KOPT-K1 (cell line): ENCODE results near the gene RRAGB.
"Not testable (repeated sequence)": the region's sequence is repeated elsewhere in the genome, so short reads cannot be mapped to it uniquely, and the experiment has no call there.

ENCODE experiments used
- H3K27ac ChIP-seq: fragments of 200-600 bp; sonication (generic); 2 replicates; pipeline ENCODE4 v1.5.1; 2016; ENCODE audit warnings: antibody characterized with exemption, mild to moderate bottlenecking, low read depth, low read length; ENCODE audit not compliant: poor library complexity, severe bottlenecking
- H3K36me3 ChIP-seq: fragments of 200-600 bp; sonication (generic); 2 replicates; pipeline ENCODE4 v1.5.1; 2017; ENCODE audit warnings: antibody characterized with exemption, mild to moderate bottlenecking, low read length, moderate library complexity; ENCODE audit not compliant: insufficient read depth
- H3K9me3 ChIP-seq: fragments of 200-600 bp; sonication (generic); 2 replicates; pipeline ENCODE4 v1.5.1; 2017; ENCODE audit warnings: antibody characterized with exemption, low read length, mild to moderate bottlenecking; ENCODE audit not compliant: insufficient read depth, poor library complexity, severe bottlenecking

The RRAGB gene

GRCh38 chrX:55738969-55739368 is 21.4 kb downstream of the RRAGB start:
- Histone ChIP-seq H3K27ac (no peak overlapping the region), H3K36me3 (peaks cover 38% of the 10 kb centered on the region), H3K9me3 (no peaks in the 10 kb centered on the region)

- H3K36me3 ChIP-seq = peaks cover 30% of the 10 kb centered on the region
- H3K27ac ChIP-seq = no peak overlapping the region
These were observed 25.1 kb downstream of the RRAGB start for GRCh38 chrX:55742649-55743048.

GRCh38 chrX:55748463-55748862 is 30.9 kb downstream of the RRAGB start:
- H3K9me3 ChIP-seq, H3K27ac ChIP-seq: not testable (repeated sequence)
- H3K36me3 ChIP-seq = peaks cover 12% of the 10 kb centered on the region

More at GRCh38 chrX:55742649-55743048, 25.1 kb downstream of the RRAGB start:
- no peaks in the 10 kb centered on the region for H3K9me3 ChIP-seq

GRCh38 chrX:55750256-55750655 is 32.7 kb downstream of the RRAGB start:
- Histone ChIP-seq H3K27ac (no peak overlapping the region), H3K36me3 (peaks cover 18% of the 10 kb centered on the region), H3K9me3 (no peaks in the 10 kb centered on the region)

GRCh38 chrX:55754861-55755294 is 37.3 kb downstream of the RRAGB start:
- H3K9me3 ChIP-seq = no peaks in the 10 kb centered on the region
- H3K27ac ChIP-seq = no peak overlapping the region
- H3K36me3 ChIP-seq = peaks cover 39% of the 10 kb centered on the region

GRCh38 chrX:55758033-55758432 is 40.5 kb downstream of the RRAGB start:
- Histone ChIP-seq H3K36me3 (peaks cover 27% of the 10 kb centered on the region), H3K9me3 (no peaks in the 10 kb centered on the region), H3K27ac (no peak overlapping the region)

GRCh38 chrX:55759478-55759877 is 41.9 kb downstream of the RRAGB start:
- Histone ChIP-seq H3K36me3 (peaks cover 26% of the 10 kb centered on the region), H3K27ac (no peak overlapping the region), H3K9me3 (no peaks in the 10 kb centered on the region)

GRCh38 chrX:55767100-55767499 is 49.6 kb downstream of the RRAGB start:
- H3K36me3 ChIP-seq = no peaks in the 10 kb centered on the region; the same call in 1 of the 2 replicates
- H3K9me3 ChIP-seq = no peaks in the 10 kb centered on the region
- no peak overlapping the region for H3K27ac ChIP-seq

GRCh38 chrX:55774419-55774818 is 56.9 kb downstream of the RRAGB start:
- H3K36me3 ChIP-seq, H3K27ac ChIP-seq, H3K9me3 ChIP-seq: not testable (repeated sequence)

- no peak overlapping the region for H3K27ac ChIP-seq
- no peaks in the 10 kb centered on the region for H3K9me3 ChIP-seq
- H3K36me3 ChIP-seq = no peaks in the 10 kb centered on the region
These were observed 60.0 kb downstream of the RRAGB start for GRCh38 chrX:55777596-55777995.

GRCh38 chrX:55778322-55778721 is 60.8 kb downstream of the RRAGB start:
- Histone ChIP-seq H3K27ac (no peak overlapping the region), H3K36me3 (no peaks in the 10 kb centered on the region), H3K9me3 (no peaks in the 10 kb centered on the region)

- Histone ChIP-seq H3K27ac (no peak overlapping the region), H3K9me3 (no peaks in the 10 kb centered on the region), H3K36me3 (no peaks in the 10 kb centered on the region)
These were observed 66.2 kb downstream of the RRAGB start for GRCh38 chrX:55783723-55784122.

GRCh38 chrX:55787063-55787462 is 69.5 kb downstream of the RRAGB start:
- H3K36me3 ChIP-seq = no peaks in the 10 kb centered on the region
- H3K9me3 ChIP-seq = no peaks in the 10 kb centered on the region
- no peak overlapping the region for H3K27ac ChIP-seq

GRCh38 chrX:55787727-55788126 is 70.2 kb downstream of the RRAGB start:
- H3K36me3 ChIP-seq = no peaks in the 10 kb centered on the region
- H3K9me3 ChIP-seq = no peaks in the 10 kb centered on the region
- H3K27ac ChIP-seq = no peak overlapping the region

- H3K27ac ChIP-seq = no peak overlapping the region
- no peaks in the 10 kb centered on the region for H3K36me3 ChIP-seq
- no peaks in the 10 kb centered on the region for H3K9me3 ChIP-seq
These were observed 76.9 kb downstream of the RRAGB start for GRCh38 chrX:55794405-55794804.

GRCh38 chrX:55796496-55796895 is 78.9 kb downstream of the RRAGB start:
- H3K27ac ChIP-seq = no peak overlapping the region
- H3K9me3 ChIP-seq = no peaks in the 10 kb centered on the region
- no peaks in the 10 kb centered on the region for H3K36me3 ChIP-seq

- Histone ChIP-seq H3K9me3 (no peaks in the 10 kb centered on the region), H3K36me3 (no peaks in the 10 kb centered on the region), H3K27ac (no peak overlapping the region)
These were observed 84.3 kb downstream of the RRAGB start for GRCh38 chrX:55801811-55802210.
